ENCODE measurements around the gene KCNE4. TPM values are rescaled to one million over a fixed set of nuclear protein-coding genes. Genes with fewer than 3 reads are reported as not detected.

Gene KCNE4
- total RNA-seq, 1 donor = 37.6 TPM

DNA sequence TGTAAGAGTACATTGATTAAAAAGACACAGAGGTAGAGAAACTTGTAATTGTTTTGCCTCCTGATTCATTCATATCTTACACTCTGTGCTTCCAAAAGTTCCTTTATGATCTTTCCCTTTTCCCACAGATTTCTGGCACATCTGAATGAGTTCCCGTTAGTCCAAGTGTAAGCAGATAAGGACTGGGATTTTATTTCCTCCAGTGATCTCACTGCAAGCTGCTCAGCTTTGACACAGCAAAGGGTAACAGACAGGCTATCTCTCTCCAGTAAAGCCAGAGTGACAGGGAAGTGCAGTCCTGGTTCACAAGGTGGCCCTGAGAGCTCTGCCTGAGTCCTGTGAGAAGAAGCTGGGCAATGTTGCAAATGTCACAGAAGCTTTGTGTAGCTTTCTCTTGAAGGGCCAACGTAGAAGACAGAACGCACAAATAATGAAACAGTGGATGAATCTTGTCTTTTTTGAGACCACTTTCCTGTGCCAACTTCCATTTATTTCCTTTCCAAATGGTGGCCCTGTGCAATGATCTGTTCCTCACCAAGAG, 32.5 kb upstream of the KCNE4 start:
- DNase-seq (ENCODE audit: insufficient read length, low spot score, missing footprints) = no peak
- no peak overlapping the region for H3K27ac ChIP-seq (ENCODE audit: low read depth, low read length)
- TF ChIP-seq, protein P1, sequence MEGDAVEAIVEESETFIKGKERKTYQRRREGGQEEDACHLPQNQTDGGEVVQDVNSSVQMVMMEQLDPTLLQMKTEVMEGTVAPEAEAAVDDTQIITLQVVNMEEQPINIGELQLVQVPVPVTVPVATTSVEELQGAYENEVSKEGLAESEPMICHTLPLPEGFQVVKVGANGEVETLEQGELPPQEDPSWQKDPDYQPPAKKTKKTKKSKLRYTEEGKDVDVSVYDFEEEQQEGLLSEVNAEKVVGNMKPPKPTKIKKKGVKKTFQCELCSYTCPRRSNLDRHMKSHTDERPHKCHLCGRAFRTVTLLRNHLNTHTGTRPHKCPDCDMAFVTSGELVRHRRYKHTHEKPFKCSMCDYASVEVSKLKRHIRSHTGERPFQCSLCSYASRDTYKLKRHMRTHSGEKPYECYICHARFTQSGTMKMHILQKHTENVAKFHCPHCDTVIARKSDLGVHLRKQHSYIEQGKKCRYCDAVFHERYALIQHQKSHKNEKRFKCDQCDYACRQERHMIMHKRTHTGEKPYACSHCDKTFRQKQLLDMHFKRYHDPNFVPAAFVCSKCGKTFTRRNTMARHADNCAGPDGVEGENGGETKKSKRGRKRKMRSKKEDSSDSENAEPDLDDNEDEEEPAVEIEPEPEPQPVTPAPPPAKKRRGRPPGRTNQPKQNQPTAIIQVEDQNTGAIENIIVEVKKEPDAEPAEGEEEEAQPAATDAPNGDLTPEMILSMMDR (IDR thresholded peaks at IDR 0.05; ENCODE audit: extremely low read depth, low read depth, low read length) = no peak
- no peak overlapping the region for H2AFZ ChIP-seq (ENCODE audit: low read length)
- H3K27me3 ChIP-seq (ENCODE audit: insufficient read depth, low read length) = no peaks in the 10 kb centered on the region
- H3K4me2 ChIP-seq (ENCODE audit: insufficient read depth, low read length) = no peak overlapping the region
- no peaks in the 10 kb centered on the region for H4K20me1 ChIP-seq (ENCODE audit: insufficient read depth, low read length)
- H3K9me3 ChIP-seq (ENCODE audit: low read depth, low read length) = no peaks in the 10 kb centered on the region
- no peaks in the 10 kb centered on the region for H3K4me1 ChIP-seq (ENCODE audit: insufficient read depth, low read length)
- no peaks in the 10 kb centered on the region for H3K36me3 ChIP-seq (ENCODE audit: insufficient read depth, low read length)
- H3K79me2 ChIP-seq (ENCODE audit: insufficient read depth, low read length) = no peaks in the 10 kb centered on the region
- no peak overlapping the region for H3K4me3 ChIP-seq (ENCODE audit: insufficient read depth, low read length)

DNA sequence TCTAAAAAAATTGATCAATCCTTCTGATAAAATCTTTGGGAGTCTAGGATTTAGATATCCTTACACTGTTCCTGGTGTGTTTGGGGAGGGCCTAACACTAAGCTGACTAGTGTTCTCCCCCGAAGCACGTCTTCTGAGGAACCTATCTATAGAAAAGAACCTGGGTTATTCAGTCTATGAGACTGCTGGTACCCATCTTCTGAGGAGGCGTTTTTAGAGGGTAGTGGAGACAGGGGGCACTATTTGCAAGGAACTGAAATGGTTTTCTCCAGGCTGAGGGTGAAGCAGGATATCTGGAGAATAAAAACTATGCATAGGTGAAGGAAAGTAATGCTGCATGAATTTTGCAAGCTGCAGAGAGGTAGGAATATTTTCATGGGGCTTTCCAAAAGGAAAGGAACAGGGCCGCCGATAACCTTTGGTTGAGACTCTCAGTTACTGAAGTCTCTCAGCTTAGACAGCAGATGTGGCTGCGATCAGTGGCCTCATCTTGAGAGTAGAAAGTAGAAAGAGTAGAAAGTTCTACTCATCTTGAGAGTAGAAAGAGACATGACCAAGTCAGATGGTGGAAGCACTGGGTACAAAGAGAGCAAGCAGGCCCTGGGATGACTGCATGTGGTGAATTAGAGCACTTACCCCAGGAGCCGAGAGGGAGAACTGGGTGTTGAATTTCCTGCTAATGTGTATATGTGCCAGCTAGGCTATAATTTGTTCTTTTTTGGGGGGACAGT, 31.8 kb upstream of the KCNE4 start:
- no peak overlapping the region for H3K4me3 ChIP-seq (ENCODE audit: insufficient read depth, low read length)
- TF ChIP-seq, protein P1 (IDR thresholded peaks at IDR 0.05; ENCODE audit: extremely low read depth, low read depth, low read length) = no peak

DNA sequence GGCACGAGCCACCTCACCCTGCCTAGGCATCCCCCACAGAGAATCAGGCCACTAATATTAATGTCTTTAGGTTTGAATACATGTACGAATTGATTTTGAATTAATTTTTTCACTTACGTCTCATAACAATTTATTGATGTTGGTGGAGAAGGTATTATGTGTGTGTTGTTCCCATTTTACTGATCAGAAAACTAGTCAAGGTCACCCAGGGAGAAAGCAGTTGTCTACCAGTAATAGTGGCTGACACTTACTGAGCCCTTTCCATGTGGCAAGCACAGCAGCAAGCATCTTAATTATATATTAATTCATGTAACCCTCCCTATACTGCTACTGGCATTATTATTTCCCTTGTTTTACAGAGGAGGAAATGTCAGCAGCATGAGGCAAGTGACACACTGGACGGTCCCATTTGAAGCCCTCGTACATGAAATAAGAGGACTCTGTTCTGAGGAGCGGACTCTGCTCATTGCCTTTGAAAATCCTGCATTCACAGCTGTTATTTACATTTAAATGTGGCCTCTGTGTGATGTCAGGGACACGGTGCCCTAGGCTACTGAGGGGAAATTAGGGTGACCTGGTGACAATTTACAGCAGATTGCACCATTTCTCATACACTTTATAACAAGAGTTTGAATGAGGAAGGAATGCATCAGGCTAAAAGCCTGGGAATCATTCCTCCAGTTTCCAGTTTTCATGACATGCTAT, 30.9 kb upstream of the KCNE4 start:
- Histone ChIP-seq H3K27ac (ENCODE audit: low read depth, low read length) (no peak overlapping the region), H4K20me1 (ENCODE audit: insufficient read depth, low read length) (no peaks in the 10 kb centered on the region), H3K36me3 (ENCODE audit: insufficient read depth, low read length) (no peaks in the 10 kb centered on the region), H2AFZ (ENCODE audit: low read length) (no peak overlapping the region), H3K4me1 (ENCODE audit: insufficient read depth, low read length) (peaks cover under 1% of the 10 kb centered on the region), H3K79me2 (ENCODE audit: insufficient read depth, low read length) (no peaks in the 10 kb centered on the region), H3K9me3 (ENCODE audit: low read depth, low read length) (no peaks in the 10 kb centered on the region), H3K27me3 (ENCODE audit: insufficient read depth, low read length) (no peaks in the 10 kb centered on the region), H3K4me2 (ENCODE audit: insufficient read depth, low read length) (no peak overlapping the region), H3K4me3 (ENCODE audit: insufficient read depth, low read length) (no peak overlapping the region)
- TF ChIP-seq, protein P1 (IDR thresholded peaks at IDR 0.05; ENCODE audit: extremely low read depth, low read depth, low read length) = no peak
- no peak for DNase-seq (ENCODE audit: insufficient read length, low spot score, missing footprints)

More for the DNA sequence above, 31.8 kb upstream of the KCNE4 start:
- Histone ChIP-seq H4K20me1 (ENCODE audit: insufficient read depth, low read length) (no peaks in the 10 kb centered on the region), H2AFZ (ENCODE audit: low read length) (no peak overlapping the region), H3K79me2 (ENCODE audit: insufficient read depth, low read length) (no peaks in the 10 kb centered on the region), H3K27ac (ENCODE audit: low read depth, low read length) (no peak overlapping the region), H3K27me3 (ENCODE audit: insufficient read depth, low read length) (no peaks in the 10 kb centered on the region), H3K4me1 (ENCODE audit: insufficient read depth, low read length) (no peaks in the 10 kb centered on the region), H3K9me3 (ENCODE audit: low read depth, low read length) (no peaks in the 10 kb centered on the region), H3K36me3 (ENCODE audit: insufficient read depth, low read length) (no peaks in the 10 kb centered on the region), H3K4me2 (ENCODE audit: insufficient read depth, low read length) (no peak overlapping the region)
- DNase-seq (ENCODE audit: insufficient read length, low spot score, missing footprints) = no peak

All from osteoblast (primary cell).